Inflammatory macrophage treated with lipopolysaccharide for 1 hour (primary cell): ENCODE measurements around the gene SH2D5.
A peak's percentile ranks its signal among the peaks of the same experiment; 100 is the strongest.

Experiments used
- DNase-seq, 2 donors: peaks; one replicate each; pipeline ENCODE4 v3.0.0-alpha.2; 2020 to 2022

SH2D5 gene

GRCh38 chr1:20732588-20733359, at the start of gene SH2D5:
TSS of gene SH2D5 (minus strand) at chr1:20732703. CDS start at chr1:20728044, 4,659 bp downstream.
- peak; percentile 77 to 78 for DNase-seq

GRCh38 chr1:20775700-20776099, 43.2 kb upstream of the SH2D5 start:
- no peak for DNase-seq

- no peak for DNase-seq
Measured at GRCh38 chr1:20771780-20772179, 39.3 kb upstream of the SH2D5 start.

- DNase-seq = no peak
Measured at GRCh38 chr1:20770314-20771087, 38.0 kb upstream of the SH2D5 start.

GRCh38 chr1:20767271-20767670, 34.8 kb upstream of the SH2D5 start:
- no peak for DNase-seq

DNA sequence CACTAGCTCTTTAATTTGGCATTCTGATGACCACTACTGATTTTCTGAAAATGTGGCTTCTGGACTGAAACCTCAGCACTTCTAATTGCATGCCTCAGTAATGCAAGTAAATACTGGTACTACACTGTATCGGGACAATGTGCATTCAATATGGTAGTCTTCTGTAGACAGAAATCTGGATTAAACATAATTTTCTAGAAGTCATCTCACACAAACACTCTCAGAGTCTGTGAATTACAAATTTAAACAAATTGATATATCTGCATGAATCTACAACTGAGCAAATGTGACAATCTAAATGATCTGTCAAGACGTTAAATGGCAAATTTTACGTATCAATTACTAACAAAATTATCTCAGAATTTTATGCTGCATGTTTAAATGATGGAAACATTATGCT, 30.9 kb upstream of the SH2D5 start:
- no peak for DNase-seq

DNA sequence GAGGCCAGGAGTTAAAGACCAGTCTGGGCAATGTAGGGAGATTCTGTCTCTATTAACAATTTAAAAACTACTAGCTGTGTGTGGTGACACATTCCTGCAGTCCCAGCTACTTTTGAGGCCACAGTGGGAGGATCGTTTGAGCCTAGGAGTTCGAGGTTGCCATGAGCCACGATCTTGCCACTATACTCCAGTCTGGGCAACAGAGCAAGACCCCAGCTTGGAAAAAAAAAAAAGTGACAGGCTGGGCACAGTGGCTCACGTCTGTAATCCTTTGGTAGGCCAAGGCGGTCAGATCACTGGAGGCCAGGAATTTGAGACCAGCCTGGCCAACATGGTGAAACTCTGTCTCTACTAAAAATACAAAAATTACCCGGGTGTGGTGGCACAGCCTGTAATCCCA, 27.8 kb upstream of the SH2D5 start:
- DNase-seq = no peak

- no peak for DNase-seq
Measured at GRCh38 chr1:20753589-20753988, 21.1 kb upstream of the SH2D5 start.

DNA sequence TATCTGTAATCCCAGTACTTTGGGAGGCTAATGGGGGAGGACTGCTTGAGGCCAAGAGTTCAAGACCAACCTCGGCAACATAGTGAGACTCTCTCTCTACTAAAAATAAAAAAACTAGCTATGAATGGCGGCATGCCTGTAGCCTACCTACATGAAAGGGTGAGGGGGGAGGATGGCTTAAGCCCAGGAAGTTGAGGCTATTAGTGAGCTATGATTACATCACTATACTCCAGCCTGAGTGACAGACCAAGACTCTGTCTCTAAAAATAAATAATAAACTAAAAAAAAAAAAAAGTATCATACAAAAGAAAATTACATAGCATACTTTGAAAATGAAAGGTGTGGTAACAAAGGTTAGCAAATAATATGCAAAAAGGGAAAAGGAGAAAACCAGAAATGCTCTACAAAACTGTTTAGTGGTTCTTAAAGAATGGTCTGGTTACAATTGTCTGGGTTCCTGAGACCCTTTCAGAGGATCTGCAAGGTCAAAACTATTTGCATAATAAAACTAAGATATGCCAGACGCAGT, 19.0 kb upstream of the SH2D5 start:
- DNase-seq = no peak

DNA sequence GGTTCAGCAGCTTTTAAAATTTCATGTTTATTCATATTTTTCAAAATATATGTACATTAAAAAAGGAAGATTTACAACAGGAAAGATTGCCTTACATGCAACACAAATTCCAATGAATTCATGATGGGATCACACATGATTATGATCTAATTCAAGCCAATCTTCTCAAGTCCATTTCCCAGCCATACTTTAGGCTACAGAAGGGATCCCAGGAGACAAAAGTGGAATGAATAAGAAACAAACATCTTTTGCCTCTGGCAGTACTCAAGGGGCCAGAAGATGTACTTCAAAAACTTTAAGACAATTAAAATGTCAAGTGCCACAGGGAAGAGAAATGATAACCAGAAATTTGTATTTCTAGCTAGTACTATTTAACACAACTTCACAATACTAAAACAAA, 10.2 kb upstream of the SH2D5 start:
- DNase-seq = no peak

DNA sequence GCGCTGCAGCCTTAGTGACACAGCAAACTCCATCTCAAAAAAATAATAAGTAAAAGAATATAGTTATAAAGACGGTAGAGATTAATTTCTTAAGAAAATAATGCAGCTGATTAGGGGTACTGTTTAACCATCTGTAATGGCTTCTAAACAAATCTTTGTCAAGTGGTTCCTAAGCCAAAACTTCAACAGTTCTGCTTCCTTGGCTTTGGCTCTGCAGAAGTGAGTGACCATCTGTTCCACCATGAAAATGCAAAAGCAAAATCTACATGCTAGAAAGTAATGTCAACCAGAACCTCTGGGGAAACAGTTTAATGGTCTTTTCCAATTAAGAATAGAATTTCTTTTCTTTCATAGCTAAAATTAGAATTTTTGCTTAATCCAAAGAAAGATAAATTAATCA, 8.3 kb upstream of the SH2D5 start:
- no peak for DNase-seq

DNA sequence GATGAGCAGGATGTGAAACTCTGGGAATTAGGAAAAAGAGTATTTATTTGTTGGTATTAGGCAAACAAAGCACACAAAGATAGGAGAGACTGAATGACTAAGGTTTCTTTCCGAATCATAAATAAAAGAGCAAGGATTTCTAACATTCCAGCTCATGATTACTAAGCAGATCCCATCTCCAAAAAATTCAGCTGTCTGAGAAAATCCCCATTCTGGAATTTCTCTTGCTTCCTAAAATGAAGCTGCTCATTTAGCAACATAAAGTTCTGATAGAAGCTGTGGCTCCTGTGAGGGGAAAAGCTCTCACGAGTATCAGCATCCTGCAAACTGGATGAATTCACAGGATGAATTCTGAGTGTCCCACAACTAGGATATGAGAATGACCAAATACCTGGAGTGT, 6.7 kb upstream of the SH2D5 start:
- DNase-seq = no peak

DNA sequence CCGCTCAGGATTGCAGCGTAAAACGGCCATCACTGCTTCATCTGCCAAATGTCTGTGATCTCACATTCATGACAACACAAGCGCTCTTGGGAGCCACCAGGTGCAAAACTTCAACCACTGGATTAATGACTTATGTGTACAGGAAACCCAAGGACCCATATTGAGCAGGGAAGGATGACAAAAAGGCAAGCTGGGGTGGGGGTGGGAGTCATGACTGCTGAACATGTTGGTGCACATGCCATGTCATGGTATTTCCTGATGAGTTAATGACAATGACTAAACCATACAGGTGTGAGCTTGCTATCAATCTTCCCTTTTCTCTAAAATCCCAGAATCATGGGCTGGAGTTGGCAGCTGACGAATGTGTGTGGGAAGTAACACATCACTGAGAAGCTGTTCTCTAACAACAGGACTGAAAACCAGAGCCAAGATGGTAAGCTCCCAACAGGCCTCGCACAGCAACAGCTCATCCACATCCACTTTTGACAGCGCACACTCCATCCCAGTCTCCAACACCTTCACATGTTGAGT, 3.1 kb upstream of the SH2D5 start:
- no peak for DNase-seq

- no peak for DNase-seq
Measured at GRCh38 chr1:20733360-20733975, 965 bp upstream of the SH2D5 start.

GRCh38 chr1:20732071-20732587, 374 bp downstream of the SH2D5 start:
- no peak for DNase-seq

GRCh38 chr1:20731057-20731991, 1.2 kb downstream of the SH2D5 start:
- no peak for DNase-seq

DNA sequence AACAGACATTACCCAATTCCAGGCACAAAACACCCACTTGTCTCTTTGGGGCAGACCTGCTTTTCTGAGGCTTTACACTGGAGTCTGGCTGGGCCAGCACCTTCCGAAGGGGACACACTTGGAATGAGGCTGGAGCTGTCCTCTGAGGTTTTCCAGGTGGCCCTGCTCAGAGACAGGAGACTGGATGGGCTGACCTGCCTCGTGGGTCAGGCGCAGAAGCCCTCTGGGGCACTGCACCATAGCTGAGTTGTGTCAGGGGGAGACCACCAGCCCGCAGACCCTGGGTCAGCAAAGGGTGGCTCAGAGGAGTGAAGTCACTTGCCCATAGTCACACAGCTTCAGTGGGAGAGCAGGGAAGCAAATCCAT, 1.8 kb downstream of the SH2D5 start:
- DNase-seq = no peak

DNA sequence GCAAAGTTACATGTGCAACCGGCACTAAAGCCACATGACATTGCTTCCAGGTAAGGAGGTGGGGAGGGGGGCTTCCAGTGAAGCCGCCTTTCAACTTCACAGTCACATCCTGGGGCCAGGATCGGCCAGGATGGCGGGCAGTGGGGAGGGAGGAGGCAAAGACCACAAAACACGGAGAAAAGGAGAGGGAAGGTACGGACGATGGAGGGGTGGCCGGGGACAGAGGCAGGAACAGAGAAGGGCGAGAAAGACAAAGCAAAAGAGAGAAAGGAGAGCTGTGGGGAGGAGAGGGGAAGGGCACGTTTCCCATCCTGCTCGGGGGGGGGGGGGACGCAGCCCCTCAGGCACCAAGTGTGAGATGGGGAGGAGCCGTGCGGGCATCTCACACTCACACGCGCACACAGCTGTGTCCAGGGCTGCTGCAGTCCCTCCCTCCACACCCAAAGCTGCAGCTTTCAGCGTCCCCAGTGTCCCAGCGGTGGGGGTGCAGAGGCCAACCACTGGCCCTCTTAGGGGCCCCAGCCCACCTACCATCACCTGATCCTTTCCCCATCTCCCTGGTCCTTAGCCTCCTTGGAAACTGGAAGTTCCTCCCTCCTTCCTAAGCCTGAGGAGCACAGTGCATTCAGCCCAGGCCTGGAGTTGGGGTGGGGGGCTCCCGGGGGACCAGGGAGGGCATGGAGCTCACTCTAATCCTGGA, 2.4 kb downstream of the SH2D5 start:
- no peak for DNase-seq

DNA sequence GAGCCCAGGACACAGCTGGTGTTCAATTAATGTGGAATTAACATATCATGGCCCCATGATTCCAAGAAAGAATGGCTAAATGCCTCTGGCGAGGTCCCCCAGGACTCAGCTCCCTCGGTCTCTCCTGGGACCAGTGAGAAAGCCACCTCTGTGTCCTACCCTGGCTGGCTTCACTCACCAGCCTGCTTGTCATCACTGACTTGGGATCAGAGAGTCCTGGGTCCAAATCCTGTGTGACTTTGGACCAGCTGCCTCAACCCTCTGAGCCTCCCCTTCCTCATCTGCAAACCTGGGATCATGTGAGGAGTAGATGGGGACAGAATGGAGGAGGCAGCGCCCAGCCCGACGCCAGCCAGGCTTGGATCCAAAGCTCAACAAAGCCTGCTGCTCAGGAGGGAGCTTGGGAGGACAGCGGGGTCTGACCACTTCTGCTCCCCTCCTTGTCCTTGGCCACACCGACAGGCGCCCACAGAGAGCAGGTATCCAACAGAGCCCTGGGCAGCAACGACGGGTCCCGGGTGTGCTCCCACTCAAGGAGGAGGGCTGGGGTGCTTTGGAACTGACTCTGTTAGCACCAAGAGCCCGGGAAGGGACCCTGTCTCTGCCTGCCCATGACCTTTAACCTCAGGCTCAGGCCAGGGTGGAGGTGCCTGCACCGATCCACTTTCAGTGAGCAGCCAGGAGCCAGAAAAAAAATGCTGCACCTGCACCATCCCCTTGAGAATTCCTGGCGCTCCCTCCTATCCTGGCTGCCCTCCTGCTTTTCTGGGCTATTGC, 3.2 kb downstream of the SH2D5 start:
- no peak for DNase-seq

DNA sequence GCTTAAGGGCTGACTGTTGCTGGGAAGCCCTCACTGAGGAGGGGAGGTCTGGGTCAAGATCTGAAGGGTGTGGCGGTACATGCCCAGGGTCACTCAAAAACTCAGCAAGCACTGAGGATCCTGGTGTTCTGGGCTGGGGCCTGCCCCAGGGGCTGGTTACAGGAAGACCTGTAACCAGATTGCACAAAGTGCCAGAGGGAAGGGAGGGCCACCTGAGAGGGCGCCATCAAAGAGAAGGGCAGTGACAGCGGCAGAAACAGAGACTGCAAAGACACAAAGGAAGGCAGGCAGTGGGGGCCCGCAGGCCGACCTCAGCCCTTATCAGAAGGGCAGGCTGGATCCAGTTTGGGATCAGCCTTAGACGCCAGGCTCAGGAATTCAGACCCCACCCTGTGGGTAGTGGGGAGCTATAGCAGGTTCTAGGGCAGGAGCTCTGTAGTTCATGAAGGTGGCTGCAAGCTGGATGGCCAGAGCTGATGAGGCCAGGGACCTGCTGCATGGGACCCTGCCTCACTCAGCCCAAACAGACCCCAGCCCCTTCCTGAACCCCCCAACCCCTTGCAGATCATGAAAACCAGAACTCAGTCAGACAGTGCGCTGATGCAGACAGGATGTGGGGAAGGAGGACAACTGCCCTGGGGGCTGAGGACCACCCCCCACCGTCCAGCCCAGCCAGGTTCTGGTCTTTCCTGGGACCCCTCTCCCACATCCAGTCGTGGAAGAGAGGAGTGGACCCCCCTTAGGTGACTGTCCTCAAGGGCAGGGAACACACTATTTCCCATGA, 3.9 kb downstream of the SH2D5 start:
- DNase-seq = no peak
